ENCODE measurements around the gene RRP8.

Gene RRP8

GRCh38 chr11:6566704-6567370 is 36.6 kb downstream of the RRP8 start:
- DNase-seq = no peak

- DNase-seq = no peak
These were observed 37.3 kb downstream of the RRP8 start for GRCh38 chr11:6565988-6566703.

GRCh38 chr11:6565325-6565724 is 38.1 kb downstream of the RRP8 start:
- no peak for DNase-seq

GRCh38 chr11:6563667-6564066 is 39.7 kb downstream of the RRP8 start:
- no peak for DNase-seq

- no peak for DNase-seq
These were observed 40.2 kb downstream of the RRP8 start for GRCh38 chr11:6563121-6563619.

GRCh38 chr11:6561288-6561687 is 42.1 kb downstream of the RRP8 start:
- DNase-seq = no peak

- DNase-seq = no peak
These were observed 44.0 kb downstream of the RRP8 start for GRCh38 chr11:6559369-6559768.

- no peak for DNase-seq
These were observed 45.4 kb downstream of the RRP8 start for GRCh38 chr11:6557761-6558674.

GRCh38 chr11:6557063-6557462 is 46.4 kb downstream of the RRP8 start:
- no peak for DNase-seq

- DNase-seq = no peak
These were observed 47.1 kb downstream of the RRP8 start for GRCh38 chr11:6556139-6556949.

- no peak for DNase-seq
These were observed 48.3 kb downstream of the RRP8 start for GRCh38 chr11:6554828-6555706.

GRCh38 chr11:6553634-6554033 is 49.8 kb downstream of the RRP8 start:
- DNase-seq = no peak

GRCh38 chr11:6548641-6549040 is 54.8 kb downstream of the RRP8 start:
- DNase-seq = no peak

- no peak for DNase-seq
These were observed 55.3 kb downstream of the RRP8 start for GRCh38 chr11:6548121-6548520.

- DNase-seq = no peak
These were observed 56.2 kb downstream of the RRP8 start for GRCh38 chr11:6547177-6547576.

GRCh38 chr11:6546735-6547134 is 56.7 kb downstream of the RRP8 start:
- no peak for DNase-seq

- DNase-seq = no peak
These were observed 57.4 kb downstream of the RRP8 start for GRCh38 chr11:6545917-6546605.

Data from bone marrow (tissue), 2 donors.